MCF 10A (cell line): ENCODE measurements around the gene COL27A1. TPM values are rescaled to one million over a fixed set of nuclear protein-coding genes. Genes with fewer than 3 reads are reported as not detected.

Experiments used
- BruUV-seq: library from RNA; stranded (reverse); fragments of 400-500 nt; replicated peaks from 2 replicates; lab custom pipeline; 2021; lab: Mats Ljungman, UMichigan
- CTCF ChIA-PET: fragments of 300-600 bp; sonication (Branson Sonifier 250); formaldehyde crosslinking; extraction: SDS; loops from one replicate; lab custom pipeline; 2021; ENCODE audit warnings: antibody characterized with exemption, inconsistent platforms; lab: Yijun Ruan, JAX
- POLR2A ChIA-PET: fragments of 300-600, 350-650 bp; sonication (Branson Sonifier 250); formaldehyde crosslinking; extraction: SDS; loops from one replicate; lab custom pipeline; 2020; ENCODE audit warnings: antibody characterized with exemption, inconsistent platforms; lab: Yijun Ruan, JAX
- DNase-seq: peaks from one replicate; pipeline ENCODE4 v3.0.0-alpha.2; 2018; ENCODE audit not compliant: unreplicated experiment
- H3K27ac Mint-ChIP-seq: one replicate; pipeline ENCODE4 v1.8.0; 2022; ENCODE audit warnings: mild to moderate bottlenecking, low read depth, mixed read lengths; ENCODE audit not compliant: unreplicated experiment
- H3K27me3 Mint-ChIP-seq: one replicate; pipeline ENCODE4 v1.8.0; 2022; ENCODE audit warnings: mixed read lengths; ENCODE audit not compliant: insufficient read depth, unreplicated experiment
- H3K36me3 Mint-ChIP-seq: one replicate; pipeline ENCODE4 v1.8.0; 2022; ENCODE audit warnings: mild to moderate bottlenecking, moderate library complexity, mixed read lengths; ENCODE audit not compliant: insufficient read depth, unreplicated experiment
- H3K4me1 Mint-ChIP-seq: one replicate; pipeline ENCODE4 v1.8.0; 2022; ENCODE audit warnings: mixed read lengths; ENCODE audit not compliant: insufficient read depth, unreplicated experiment
- H3K4me3 Mint-ChIP-seq: one replicate; pipeline ENCODE4 v1.8.0; 2022; ENCODE audit warnings: mild to moderate bottlenecking, moderate library complexity, mixed read lengths; ENCODE audit not compliant: unreplicated experiment
- H3K9me3 Mint-ChIP-seq: one replicate; pipeline ENCODE4 v1.8.0; 2022; ENCODE audit warnings: mixed read lengths; ENCODE audit not compliant: unreplicated experiment
- CTCF ChIP-seq: fragments of 200-600 bp; IDR thresholded peaks from one replicate; pipeline ENCODE4 v1.8.0; 2022; ENCODE audit warnings: antibody characterized with exemption, mild to moderate bottlenecking; ENCODE audit not compliant: unreplicated experiment
- intact Hi-C: fragments of 100-400 bp; cut with micrococcal nuclease; formaldehyde crosslinking; loops from 2 replicates; pipeline ENCODE4 v1.14.1; 2022
- total RNA-seq: library from RNA; stranded (reverse); gene quantifications from 2 replicates; pipeline ENCODE4 v1.2.3, GENCODE V29; 2022

COL27A1 gene
- total RNA-seq, 1 experiment from 2014 or later = 2.9 TPM

GRCh38 chr9:114158482-114159130 lies 3.3 kb downstream of the COL27A1 start:
- intact Hi-C loops = loop anchor here (10.0 kb wide), 1 partner anchor 54 kb away; no protein-coding TSS in a partner anchor
- H3K4me3 Mint-ChIP-seq = no peak overlapping the region
- BruUV-seq = no TSS peak
- H3K9me3 Mint-ChIP-seq = no peaks in the 10 kb centered on the region
- H3K4me1 Mint-ChIP-seq = peaks cover 7% of the 10 kb centered on the region
- ChIA-PET POLR2A (interaction anchor here (1.8 kb wide), 1 partner anchor 18 kb away, joined by 4 read pairs; no protein-coding TSS in a partner anchor), CTCF (interaction anchor here (0.7 to 10.7 kb wide), 3 partner anchors 50 to 151 kb away, joined by 3 to 150 read pairs (median 5); no protein-coding TSS in a partner anchor)
- H3K27me3 Mint-ChIP-seq = peaks cover 36% of the 10 kb centered on the region
- no peak overlapping the region for H3K27ac Mint-ChIP-seq
- no peaks in the 10 kb centered on the region for H3K36me3 Mint-ChIP-seq
- TF ChIP-seq CTCF = no peak
- no peak for DNase-seq

- TF ChIP-seq CTCF = no peak
- no peak overlapping the region for H3K27ac Mint-ChIP-seq
- peaks cover 2% of the 10 kb centered on the region for H3K4me1 Mint-ChIP-seq
- H3K9me3 Mint-ChIP-seq = no peaks in the 10 kb centered on the region
- CTCF ChIA-PET = interaction anchor here (0.8 to 10.7 kb wide), 4 partner anchors 53 to 131 kb away, joined by 3 to 150 read pairs (median 4); no protein-coding TSS in a partner anchor
- no peaks in the 10 kb centered on the region for H3K36me3 Mint-ChIP-seq
- intact Hi-C loops = loop anchor here (10.0 kb wide), 1 partner anchor 55 kb away; no protein-coding TSS in a partner anchor
- no peak for DNase-seq
- POLR2A ChIA-PET = interaction anchor here (0.7 kb wide), 1 partner anchor 161 kb away, joined by 3 read pairs; no protein-coding TSS in a partner anchor
- no TSS peak for BruUV-seq
- H3K4me3 Mint-ChIP-seq = no peak overlapping the region
- H3K27me3 Mint-ChIP-seq = peaks cover 26% of the 10 kb centered on the region
Observed at GRCh38 chr9:114159691-114160090, 4.4 kb downstream of the COL27A1 start.

DNA sequence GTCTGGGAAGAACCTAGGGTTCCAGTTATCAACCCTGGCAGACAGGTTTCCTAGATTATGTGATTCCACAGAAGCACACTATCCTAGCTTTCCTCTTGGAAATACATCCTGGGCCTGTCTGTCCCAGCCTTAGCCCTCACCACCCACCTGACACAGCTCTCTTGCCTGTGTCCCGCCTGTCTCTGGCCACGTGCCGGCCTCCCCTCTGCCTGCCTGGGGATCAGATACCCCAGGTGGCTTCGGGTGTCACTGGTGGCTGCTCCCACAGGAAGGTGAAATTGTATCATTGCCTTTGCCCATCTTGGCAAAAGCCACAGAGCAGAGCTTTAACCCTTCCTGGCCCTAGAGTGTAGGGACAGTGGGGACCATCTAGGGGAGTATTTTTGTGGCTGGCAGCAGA lies 6.2 kb downstream of the COL27A1 start:
- no peak overlapping the region for H3K27ac Mint-ChIP-seq
- no peak for TF ChIP-seq CTCF
- H3K4me3 Mint-ChIP-seq = no peak overlapping the region
- ChIA-PET POLR2A (interaction anchor here (0.6 to 1.2 kb wide), 3 partner anchors 14 to 40 kb away, joined by 3 to 4 read pairs (median 3); no protein-coding TSS in a partner anchor), CTCF (interaction anchor here (0.7 to 3.2 kb wide), 3 partner anchors 54 to 1466 kb away, joined by 3 to 13 read pairs (median 8); no protein-coding TSS in a partner anchor)
- intact Hi-C loops = no loop called here
- no peaks in the 10 kb centered on the region for H3K9me3 Mint-ChIP-seq
- BruUV-seq = no TSS peak
- no peak for DNase-seq
- H3K4me1 Mint-ChIP-seq = no peaks in the 10 kb centered on the region
- peaks cover 14% of the 10 kb centered on the region for H3K27me3 Mint-ChIP-seq
- H3K36me3 Mint-ChIP-seq = no peaks in the 10 kb centered on the region

GRCh38 chr9:114163517-114163951 lies 8.2 kb downstream of the COL27A1 start:
- Mint-ChIP-seq H3K4me1 (no peaks in the 10 kb centered on the region), H3K36me3 (peaks cover 4% of the 10 kb centered on the region), H3K4me3 (no peak overlapping the region), H3K27ac (no peak overlapping the region), H3K27me3 (no peaks in the 10 kb centered on the region), H3K9me3 (no peaks in the 10 kb centered on the region)
- TF ChIP-seq CTCF = no peak
- CTCF ChIA-PET = interaction anchor here (0.8 to 3.2 kb wide), 3 partner anchors 8 to 869 kb away, joined by 4 to 13 read pairs (median 6); partner anchors contain the start of gene COL27A1
- BruUV-seq = no TSS peak
- DNase-seq = peak; percentile 30
- intact Hi-C loops = no loop called here
- POLR2A ChIA-PET = interaction anchor here (0.9 to 1.2 kb wide), 2 partner anchors 9 to 13 kb away, joined by 3 to 5 read pairs; no protein-coding TSS in a partner anchor
